Measurements from ENCODE around the gene SHROOM3.

The SHROOM3 gene

DNA sequence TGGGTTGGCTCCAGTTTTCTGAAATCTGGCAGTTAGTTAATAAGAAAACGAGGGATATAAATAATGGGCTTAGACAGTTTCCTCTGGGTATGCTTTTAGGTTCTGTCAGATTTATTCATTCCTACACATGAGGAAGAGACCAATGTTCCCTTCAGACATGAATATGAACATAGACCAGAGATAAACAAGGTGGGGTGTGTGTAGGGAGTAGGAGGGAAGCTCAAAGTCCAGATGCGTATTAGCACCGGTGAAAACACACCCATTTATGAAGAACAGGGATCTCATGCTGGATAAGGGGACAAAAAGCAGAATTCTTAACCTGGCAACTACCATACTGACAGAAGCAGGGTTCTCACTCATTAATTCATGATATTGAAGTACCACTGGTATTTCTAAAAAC, 240.0 kb downstream of the SHROOM3 start:
- Histone ChIP-seq H3K27ac (ENCODE audit: insufficient read depth in 1 of 2, low read depth in 1 of 2, low read length in 2 of 2, poor library complexity in 1 of 2, severe bottlenecking in 2 of 2) (no peak overlapping the region), H3K4me3 (ENCODE audit: control insufficient read depth in 1 of 7, extremely low read depth in 1 of 7, insufficient read depth in 4 of 7, low read depth in 2 of 7, low read length in 6 of 7) (no peak overlapping the region), H3K9me3 (ENCODE audit: control extremely low read depth in 1 of 5, control insufficient read depth in 4 of 5, insufficient read depth in 2 of 5, low read depth in 1 of 5, low read length in 4 of 5) (no peaks in the 10 kb centered on the region), H3K27me3 (replicated peaks in 2 of 5; ENCODE audit: control insufficient read depth in 4 of 5, insufficient read depth in 5 of 5, low read length in 4 of 5) (peaks cover 0 to 3% (median 0%) of the 10 kb centered on the region in 5 experiments), H3K4me1 (ENCODE audit: control extremely low read depth in 1 of 4, control insufficient read depth in 4 of 4, insufficient read depth in 4 of 4, low read length in 3 of 4) (no peaks in the 10 kb centered on the region), H3K36me3 (ENCODE audit: control insufficient read depth in 4 of 4, insufficient read depth in 4 of 4, low read length in 3 of 4) (no peaks in the 10 kb centered on the region)
- POLR2A ChIA-PET = no interaction called here
- CTCF ChIA-PET = no interaction called here
- WGBS (ENCODE audit: insufficient coverage) = no CpG with 5 or more reads among the region's 3 CpGs
- no peak for DNase-seq

DNA sequence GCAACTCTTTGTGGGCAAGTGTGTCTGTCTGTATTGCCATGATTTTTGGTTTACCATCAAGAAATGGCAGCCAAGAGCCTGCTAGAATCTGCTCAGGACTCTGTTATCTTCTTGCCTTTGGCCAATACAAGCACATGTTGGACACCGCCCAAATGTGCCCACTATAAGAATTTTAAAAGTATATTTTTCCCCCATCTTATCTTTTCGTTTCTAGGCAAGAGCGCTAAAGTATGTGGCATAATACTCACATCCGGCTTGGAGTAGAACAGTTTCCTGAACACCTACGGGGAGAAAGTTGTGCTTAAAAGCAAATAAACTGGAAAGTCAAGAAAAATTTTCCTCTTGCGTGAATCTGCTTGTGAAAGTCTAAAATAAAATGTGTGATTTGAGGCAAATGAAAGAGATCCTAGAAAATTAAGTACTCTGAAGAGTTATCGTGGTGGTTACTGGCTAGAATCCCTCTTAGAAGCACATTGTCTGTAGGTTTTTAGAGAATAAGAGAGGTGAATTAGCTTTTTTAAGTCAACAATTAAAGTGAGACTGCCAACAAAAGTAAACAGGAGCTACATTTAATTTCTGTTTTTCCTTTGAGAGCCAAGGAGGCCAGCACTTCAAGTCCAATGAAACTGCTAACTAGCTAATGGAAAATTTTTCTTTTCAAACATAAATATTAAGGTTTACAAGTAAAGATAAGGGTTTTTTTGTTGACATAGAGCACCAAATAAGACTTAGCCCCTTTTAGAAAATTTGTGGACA, 242.7 kb downstream of the SHROOM3 start:
- CTCF ChIA-PET = no interaction called here
- Histone ChIP-seq H3K27me3 (replicated peaks in 2 of 5; ENCODE audit: control insufficient read depth in 4 of 5, insufficient read depth in 5 of 5, low read length in 4 of 5) (peaks cover 0 to 5% (median 0%) of the 10 kb centered on the region in 5 experiments), H3K4me3 (ENCODE audit: control insufficient read depth in 1 of 7, extremely low read depth in 1 of 7, insufficient read depth in 4 of 7, low read depth in 2 of 7, low read length in 6 of 7) (no peak overlapping the region), H3K27ac (ENCODE audit: insufficient read depth in 1 of 2, low read depth in 1 of 2, low read length in 2 of 2, poor library complexity in 1 of 2, severe bottlenecking in 2 of 2) (no peak overlapping the region), H3K36me3 (ENCODE audit: control insufficient read depth in 4 of 4, insufficient read depth in 4 of 4, low read length in 3 of 4) (no peaks in the 10 kb centered on the region), H3K9me3 (ENCODE audit: control extremely low read depth in 1 of 5, control insufficient read depth in 4 of 5, insufficient read depth in 2 of 5, low read depth in 1 of 5, low read length in 4 of 5) (no peaks in the 10 kb centered on the region), H3K4me1 (ENCODE audit: control extremely low read depth in 1 of 4, control insufficient read depth in 4 of 4, insufficient read depth in 4 of 4, low read length in 3 of 4) (no peaks in the 10 kb centered on the region)
- DNase-seq = no peak
- POLR2A ChIA-PET = no interaction called here
- 99% methylated on average over 5 of the region's 7 CpGs for WGBS (ENCODE audit: insufficient coverage)

DNA sequence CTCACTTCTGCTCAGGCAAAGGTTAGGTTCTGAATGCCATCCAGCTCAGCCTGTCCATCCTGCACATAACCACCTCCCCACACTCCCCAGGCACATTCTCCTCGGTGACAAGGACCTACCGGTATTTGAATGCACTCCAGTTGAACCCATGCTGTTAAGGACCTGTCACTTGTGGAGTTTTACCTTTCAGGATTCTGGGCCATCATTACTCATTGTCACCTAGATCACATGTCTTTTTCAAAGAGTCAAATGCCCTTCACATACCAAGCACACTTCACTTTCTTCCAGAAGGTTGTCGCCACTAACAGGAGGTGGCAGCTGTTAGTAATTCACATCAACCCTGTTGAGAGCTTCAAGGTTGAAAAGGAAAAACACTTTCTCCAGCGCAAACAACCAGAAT, 244.7 kb downstream of the SHROOM3 start:
- 100% methylated on average over 2 of the region's 4 CpGs for WGBS (ENCODE audit: insufficient coverage)
- Histone ChIP-seq H3K9me3 (ENCODE audit: control extremely low read depth in 1 of 5, control insufficient read depth in 4 of 5, insufficient read depth in 2 of 5, low read depth in 1 of 5, low read length in 4 of 5) (no peaks in the 10 kb centered on the region), H3K36me3 (ENCODE audit: control insufficient read depth in 4 of 4, insufficient read depth in 4 of 4, low read length in 3 of 4) (no peaks in the 10 kb centered on the region), H3K4me3 (ENCODE audit: control insufficient read depth in 1 of 7, extremely low read depth in 1 of 7, insufficient read depth in 4 of 7, low read depth in 2 of 7, low read length in 6 of 7) (no peak overlapping the region), H3K27me3 (replicated peaks in 2 of 5; ENCODE audit: control insufficient read depth in 4 of 5, insufficient read depth in 5 of 5, low read length in 4 of 5) (peaks cover 0 to 17% (median 4%) of the 10 kb centered on the region in 5 experiments), H3K4me1 (ENCODE audit: control extremely low read depth in 1 of 4, control insufficient read depth in 4 of 4, insufficient read depth in 4 of 4, low read length in 3 of 4) (no peaks in the 10 kb centered on the region), H3K27ac (ENCODE audit: insufficient read depth in 1 of 2, low read depth in 1 of 2, low read length in 2 of 2, poor library complexity in 1 of 2, severe bottlenecking in 2 of 2) (no peak overlapping the region)
- ChIA-PET POLR2A (no interaction called here), CTCF (interaction anchor here (0.6 kb wide), 1 partner anchor 807 kb away, joined by 3 read pairs; no protein-coding TSS in a partner anchor)
- DNase-seq = no peak

DNA sequence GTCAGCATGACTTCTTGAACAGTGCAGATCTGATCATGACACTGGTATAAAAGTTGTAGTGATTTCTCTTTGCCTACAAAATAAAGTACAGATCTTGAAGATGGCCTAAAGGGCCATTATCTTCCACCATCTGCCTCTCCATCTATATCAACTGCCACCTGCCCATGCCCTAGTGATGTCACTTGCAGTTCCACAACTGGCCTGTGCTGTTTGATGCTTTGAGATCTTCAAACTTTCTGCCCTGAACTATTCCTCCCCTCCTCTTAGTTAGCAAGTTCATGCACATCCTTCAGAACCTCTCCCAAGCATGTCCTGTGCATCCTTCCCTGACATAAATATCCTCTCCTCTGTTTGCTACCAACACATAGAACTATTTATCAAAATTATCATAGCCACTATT, 245.9 kb downstream of the SHROOM3 start:
- H3K9me3 ChIP-seq (ENCODE audit: control extremely low read depth in 1 of 5, control insufficient read depth in 4 of 5, insufficient read depth in 2 of 5, low read depth in 1 of 5, low read length in 4 of 5) = no peaks in the 10 kb centered on the region
- no peaks in the 10 kb centered on the region for H3K36me3 ChIP-seq (ENCODE audit: control insufficient read depth in 4 of 4, insufficient read depth in 4 of 4, low read length in 3 of 4)
- ChIA-PET CTCF (no interaction called here), POLR2A (no interaction called here)
- H3K4me1 ChIP-seq (ENCODE audit: control extremely low read depth in 1 of 4, control insufficient read depth in 4 of 4, insufficient read depth in 4 of 4, low read length in 3 of 4) = no peaks in the 10 kb centered on the region
- no peak for DNase-seq
- H3K27ac ChIP-seq (ENCODE audit: insufficient read depth in 1 of 2, low read depth in 1 of 2, low read length in 2 of 2, poor library complexity in 1 of 2, severe bottlenecking in 2 of 2) = no peak overlapping the region
- H3K4me3 ChIP-seq (ENCODE audit: control insufficient read depth in 1 of 7, extremely low read depth in 1 of 7, insufficient read depth in 4 of 7, low read depth in 2 of 7, low read length in 6 of 7) = no peak overlapping the region
- H3K27me3 ChIP-seq (replicated peaks in 2 of 5; ENCODE audit: control insufficient read depth in 4 of 5, insufficient read depth in 5 of 5, low read length in 4 of 5) = peaks cover 0 to 22% (median 4%) of the 10 kb centered on the region in 5 experiments

DNA sequence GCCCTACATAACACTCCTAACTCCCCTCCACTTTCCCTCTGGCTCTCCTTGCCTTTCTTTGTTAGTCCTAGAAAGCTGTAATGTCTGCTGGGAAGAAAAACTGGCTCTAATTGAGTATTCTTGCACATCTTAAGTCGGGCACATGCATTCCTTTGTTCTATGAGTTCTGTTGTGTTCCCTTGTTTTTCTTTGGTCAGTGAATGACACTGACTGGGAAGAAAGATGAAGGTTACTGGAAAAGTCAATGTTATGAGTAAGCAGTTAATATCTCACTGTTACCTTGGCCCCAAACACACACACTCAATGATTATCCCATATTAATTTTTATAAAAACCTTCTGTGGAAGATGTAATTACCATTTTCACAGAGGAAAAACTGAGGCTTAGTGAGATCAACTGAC, 247.0 kb downstream of the SHROOM3 start:
- no peaks in the 10 kb centered on the region for H3K9me3 ChIP-seq (ENCODE audit: control extremely low read depth in 1 of 5, control insufficient read depth in 4 of 5, insufficient read depth in 2 of 5, low read depth in 1 of 5, low read length in 4 of 5)
- no peak overlapping the region for H3K27ac ChIP-seq (ENCODE audit: insufficient read depth in 1 of 2, low read depth in 1 of 2, low read length in 2 of 2, poor library complexity in 1 of 2, severe bottlenecking in 2 of 2)
- WGBS (ENCODE audit: insufficient coverage) = 100% methylated on average over 1 of the region's 1 CpG
- DNase-seq = no peak
- CTCF ChIA-PET = interaction anchor here (0.6 to 1.6 kb wide), 3 partner anchors 17 to 310 kb away, joined by 3 read pairs; no protein-coding TSS in a partner anchor
- no peaks in the 10 kb centered on the region for H3K4me1 ChIP-seq (ENCODE audit: control extremely low read depth in 1 of 4, control insufficient read depth in 4 of 4, insufficient read depth in 4 of 4, low read length in 3 of 4)
- no peaks in the 10 kb centered on the region for H3K36me3 ChIP-seq (ENCODE audit: control insufficient read depth in 4 of 4, insufficient read depth in 4 of 4, low read length in 3 of 4)
- POLR2A ChIA-PET = no interaction called here
- no peak overlapping the region for H3K4me3 ChIP-seq (ENCODE audit: control insufficient read depth in 1 of 7, extremely low read depth in 1 of 7, insufficient read depth in 4 of 7, low read depth in 2 of 7, low read length in 6 of 7)
- H3K27me3 ChIP-seq (replicated peaks in 2 of 5; ENCODE audit: control insufficient read depth in 4 of 5, insufficient read depth in 5 of 5, low read length in 4 of 5) = peaks cover 0 to 25% (median 4%) of the 10 kb centered on the region in 5 experiments

DNA sequence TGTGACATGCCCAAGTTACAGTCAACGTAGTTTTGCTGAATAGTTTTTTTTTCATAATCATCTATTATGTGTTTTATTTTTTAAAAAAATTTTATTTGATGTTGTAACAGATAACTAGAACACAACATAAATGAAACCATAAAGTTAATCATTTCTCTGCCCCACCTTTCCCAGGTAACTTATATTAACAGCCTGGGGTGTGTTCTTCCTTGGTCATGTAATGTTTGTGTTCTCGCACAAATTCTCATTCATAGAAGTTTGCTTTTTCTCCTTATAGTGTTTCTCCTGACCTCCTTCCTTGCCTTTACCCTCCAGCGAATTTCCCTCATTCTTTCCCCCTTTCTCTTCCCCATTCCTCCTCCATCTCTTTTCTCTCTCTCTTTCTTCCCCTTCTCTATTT, 248.1 kb downstream of the SHROOM3 start:
- POLR2A ChIA-PET = no interaction called here
- Histone ChIP-seq H3K36me3 (ENCODE audit: control insufficient read depth in 4 of 4, insufficient read depth in 4 of 4, low read length in 3 of 4) (no peaks in the 10 kb centered on the region), H3K27ac (ENCODE audit: insufficient read depth in 1 of 2, low read depth in 1 of 2, low read length in 2 of 2, poor library complexity in 1 of 2, severe bottlenecking in 2 of 2) (no peak overlapping the region), H3K4me3 (ENCODE audit: control insufficient read depth in 1 of 7, extremely low read depth in 1 of 7, insufficient read depth in 4 of 7, low read depth in 2 of 7, low read length in 6 of 7) (no peak overlapping the region), H3K9me3 (ENCODE audit: control extremely low read depth in 1 of 5, control insufficient read depth in 4 of 5, insufficient read depth in 2 of 5, low read depth in 1 of 5, low read length in 4 of 5) (no peaks in the 10 kb centered on the region), H3K4me1 (ENCODE audit: control extremely low read depth in 1 of 4, control insufficient read depth in 4 of 4, insufficient read depth in 4 of 4, low read length in 3 of 4) (no peaks in the 10 kb centered on the region), H3K27me3 (replicated peaks in 2 of 5; ENCODE audit: control insufficient read depth in 4 of 5, insufficient read depth in 5 of 5, low read length in 4 of 5) (peaks cover 7 to 36% (median 11%) of the 10 kb centered on the region in 5 experiments)
- WGBS (ENCODE audit: insufficient coverage) = 100% methylated on average over 2 of the region's 3 CpGs
- CTCF ChIA-PET = interaction anchor here (0.6 to 1.6 kb wide), 4 partner anchors 16 to 335 kb away, joined by 3 to 6 read pairs (median 4); no protein-coding TSS in a partner anchor
- no peak for DNase-seq

DNA sequence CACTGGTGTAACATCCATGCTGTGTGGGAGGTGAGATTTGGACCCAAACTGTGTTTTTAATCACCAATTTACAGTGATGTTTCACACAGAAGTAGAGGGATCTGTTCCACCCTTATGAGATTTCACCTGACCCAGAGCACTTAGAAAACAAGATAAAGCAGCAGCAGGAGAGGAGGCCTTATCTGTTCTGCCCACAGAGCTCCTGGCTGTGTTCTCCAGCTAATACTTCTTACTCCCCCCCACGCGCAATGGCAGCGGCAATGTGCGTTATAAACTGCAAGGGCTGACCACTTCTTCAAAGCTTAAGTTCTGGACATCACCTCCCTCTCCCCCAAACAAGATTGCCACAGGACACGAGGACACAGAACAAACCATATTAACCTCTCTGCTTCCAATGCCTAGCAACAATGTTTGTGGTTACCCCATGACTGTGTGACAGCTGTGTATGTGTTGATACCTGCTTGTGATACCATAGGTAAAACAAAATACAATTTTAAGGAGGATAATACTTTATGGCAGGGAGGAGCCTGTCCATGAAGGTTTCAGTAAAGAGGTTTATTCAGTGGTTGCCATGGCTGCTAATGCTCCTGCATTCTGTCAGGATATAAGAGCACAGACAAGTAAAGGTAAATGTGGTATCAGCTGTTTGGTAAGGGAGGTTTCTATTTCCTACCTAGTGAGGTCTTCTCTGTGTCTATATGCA, 252.9 kb downstream of the SHROOM3 start:
- Histone ChIP-seq H3K4me3 (ENCODE audit: control insufficient read depth in 1 of 7, extremely low read depth in 1 of 7, insufficient read depth in 4 of 7, low read depth in 2 of 7, low read length in 6 of 7) (no peak overlapping the region), H3K27me3 (replicated peaks in 2 of 5; ENCODE audit: control insufficient read depth in 4 of 5, insufficient read depth in 5 of 5, low read length in 4 of 5) (peaks cover 22 to 79% (median 42%) of the 10 kb centered on the region in 5 experiments), H3K4me1 (ENCODE audit: control extremely low read depth in 1 of 4, control insufficient read depth in 4 of 4, insufficient read depth in 4 of 4, low read length in 3 of 4) (peaks cover 5 to 18% (median 14%) of the 10 kb centered on the region in 4 experiments), H3K36me3 (ENCODE audit: control insufficient read depth in 4 of 4, insufficient read depth in 4 of 4, low read length in 3 of 4) (no peaks in the 10 kb centered on the region), H3K27ac (ENCODE audit: insufficient read depth in 1 of 2, low read depth in 1 of 2, low read length in 2 of 2, poor library complexity in 1 of 2, severe bottlenecking in 2 of 2) (no peak overlapping the region), H3K9me3 (ENCODE audit: control extremely low read depth in 1 of 5, control insufficient read depth in 4 of 5, insufficient read depth in 2 of 5, low read depth in 1 of 5, low read length in 4 of 5) (no peaks in the 10 kb centered on the region)
- CTCF ChIA-PET = no interaction called here
- POLR2A ChIA-PET = no interaction called here
- peak in 2 of 3 donors; percentile 12 to 23 for DNase-seq
- WGBS (ENCODE audit: insufficient coverage) = 60% methylated on average over 1 of the region's 5 CpGs
